Large intestine (tissue), 3 donors: ENCODE measurements around the gene NUTF2. TPM values are rescaled to one million over a fixed set of nuclear protein-coding genes. Genes with fewer than 3 reads are reported as not detected.

Experiments
- DNase-seq, 2 donors: peaks; one replicate each; pipeline versions ENCODE4 v3.0.0 to v3.0.0-alpha.2; 2013
- H3K27ac ChIP-seq: one replicate; pipeline ENCODE4 v1.5.1; 2013; ENCODE audit warnings: low read length
- H3K27me3 ChIP-seq: 2 replicates; pipeline ENCODE4 v1.6.1; 2013; ENCODE audit warnings: low read length; ENCODE audit not compliant: control insufficient read depth, insufficient read depth
- H3K36me3 ChIP-seq: 2 replicates; pipeline ENCODE4 v1.6.1; 2013; ENCODE audit warnings: low read length; ENCODE audit not compliant: control insufficient read depth, insufficient read depth
- H3K4me1 ChIP-seq: one replicate; pipeline ENCODE4 v1.6.1; 2013; ENCODE audit warnings: low read length; ENCODE audit not compliant: control insufficient read depth, insufficient read depth
- H3K4me3 ChIP-seq: one replicate; pipeline ENCODE4 v1.5.1; 2013; ENCODE audit warnings: low read length
- H3K9me3 ChIP-seq: one replicate; pipeline ENCODE4 v1.6.1; 2013; ENCODE audit warnings: mild to moderate bottlenecking, low read depth, low read length, moderate library complexity; ENCODE audit not compliant: control insufficient read depth
- WGBS: methylation state at CpG from one replicate; pipeline ENCODE4 v1.1.5; 2013; ENCODE audit warnings: low lambda C conversion rate; ENCODE audit not compliant: insufficient coverage; 5-methylcytosine and 5-hydroxymethylcytosine counted together
- polyA plus RNA-seq: library from polyadenylated mRNA; unstranded; fragments of 120-200 nt; gene quantifications from one replicate; pipeline ENCODE4 v1.2.1, GENCODE V29; 2013

NUTF2 gene
- polyA plus RNA-seq, 1 donor = 123 TPM

GRCh38 chr16:67845291-67846062, 1.3 kb upstream of the NUTF2 start:
- no peak for DNase-seq
- H3K4me3 ChIP-seq = peak overlapping the region; percentile 98
- peak overlapping the region; percentile 100 for H3K27ac ChIP-seq
- no CpG with 5 or more reads among the region's 5 CpGs for WGBS
- H3K27me3 ChIP-seq = no peaks in the 10 kb centered on the region
- no peaks in the 10 kb centered on the region for H3K9me3 ChIP-seq
- peaks cover 16% of the 10 kb centered on the region for H3K36me3 ChIP-seq
- H3K4me1 ChIP-seq = peaks cover 38% of the 10 kb centered on the region

- Histone ChIP-seq H3K9me3 (no peaks in the 10 kb centered on the region), H3K36me3 (peaks cover 17% of the 10 kb centered on the region), H3K4me3 (peak overlapping the region; percentile 98), H3K27me3 (no peaks in the 10 kb centered on the region), H3K27ac (peak overlapping the region; percentile 100), H3K4me1 (peaks cover 38% of the 10 kb centered on the region)
- WGBS = no CpG with 5 or more reads among the region's 2 CpGs
- DNase-seq = peak in 1 of 2 donors; percentile 27
Measured at GRCh38 chr16:67846063-67846319, 742 bp upstream of the NUTF2 start.

- H3K9me3 ChIP-seq = no peaks in the 10 kb centered on the region
- WGBS = no CpG with 5 or more reads among the region's 62 CpGs
- H3K36me3 ChIP-seq = peaks cover 21% of the 10 kb centered on the region
- H3K27me3 ChIP-seq = no peaks in the 10 kb centered on the region
- peaks cover 35% of the 10 kb centered on the region for H3K4me1 ChIP-seq
- H3K4me3 ChIP-seq = peak within 1 kb of the TSS; percentile 98
- H3K27ac ChIP-seq = peak within 1 kb of the TSS; percentile 100
- DNase-seq = peak; percentile 85 to 93
Measured at GRCh38 chr16:67847064-67847861, 530 bp downstream of the NUTF2 start, which contains the start of gene CENPT. Gene CENPT, minus strand, starts transcription at chr16:67847693. Its CDS starts 13,834 bp downstream, at chr16:67833859.

- Histone ChIP-seq H3K4me1 (peaks cover 35% of the 10 kb centered on the region), H3K9me3 (no peaks in the 10 kb centered on the region), H3K4me3 (peak overlapping the region; percentile 98), H3K36me3 (peaks cover 21% of the 10 kb centered on the region), H3K27ac (peak overlapping the region; percentile 100), H3K27me3 (no peaks in the 10 kb centered on the region)
- WGBS = no CpG with 5 or more reads among the region's 11 CpGs
- DNase-seq = no peak
Measured at GRCh38 chr16:67848118-67848517, 1.4 kb downstream of the NUTF2 start.

- Histone ChIP-seq H3K36me3 (peaks cover 18% of the 10 kb centered on the region), H3K27ac (no peak overlapping the region), H3K9me3 (no peaks in the 10 kb centered on the region), H3K4me1 (peaks cover 30% of the 10 kb centered on the region), H3K4me3 (no peak overlapping the region), H3K27me3 (no peaks in the 10 kb centered on the region)
- no CpG with 5 or more reads among the region's 3 CpGs for WGBS
- DNase-seq = no peak
Measured at GRCh38 chr16:67853670-67854069, 6.9 kb downstream of the NUTF2 start.

- peaks cover 15% of the 10 kb centered on the region for H3K36me3 ChIP-seq
- no peak overlapping the region for H3K27ac ChIP-seq
- WGBS = no CpG with 5 or more reads among the region's 10 CpGs
- H3K9me3 ChIP-seq = no peaks in the 10 kb centered on the region
- DNase-seq = no peak
- no peaks in the 10 kb centered on the region for H3K27me3 ChIP-seq
- peaks cover 33% of the 10 kb centered on the region for H3K4me1 ChIP-seq
- no peak overlapping the region for H3K4me3 ChIP-seq
Measured at GRCh38 chr16:67855789-67856188, 9.1 kb downstream of the NUTF2 start.

- Histone ChIP-seq H3K27ac (peak overlapping the region; percentile 68), H3K4me3 (no peak overlapping the region), H3K4me1 (peaks cover 33% of the 10 kb centered on the region), H3K36me3 (peaks cover 25% of the 10 kb centered on the region), H3K27me3 (no peaks in the 10 kb centered on the region), H3K9me3 (no peaks in the 10 kb centered on the region)
- no peak for DNase-seq
- WGBS = no CpG with 5 or more reads among the region's 5 CpGs
Measured at GRCh38 chr16:67856927-67857546, 10.3 kb downstream of the NUTF2 start.

- Histone ChIP-seq H3K4me3 (no peak overlapping the region), H3K4me1 (peaks cover 33% of the 10 kb centered on the region), H3K27ac (peak overlapping the region; percentile 77), H3K27me3 (no peaks in the 10 kb centered on the region), H3K36me3 (peaks cover 26% of the 10 kb centered on the region), H3K9me3 (no peaks in the 10 kb centered on the region)
- no CpG with 5 or more reads among the region's 3 CpGs for WGBS
- DNase-seq = peak; percentile 94 to 97
Measured at GRCh38 chr16:67857547-67858233, 11.0 kb downstream of the NUTF2 start.

- no CpG with 5 or more reads among the region's 4 CpGs for WGBS
- H3K9me3 ChIP-seq = no peaks in the 10 kb centered on the region
- peaks cover 31% of the 10 kb centered on the region for H3K36me3 ChIP-seq
- H3K4me1 ChIP-seq = peaks cover 33% of the 10 kb centered on the region
- no peak overlapping the region for H3K4me3 ChIP-seq
- DNase-seq = peak; percentile 54 to 75
- no peaks in the 10 kb centered on the region for H3K27me3 ChIP-seq
- peak overlapping the region; percentile 77 for H3K27ac ChIP-seq
Measured at GRCh38 chr16:67858500-67858899, 11.8 kb downstream of the NUTF2 start.
